Hepatocyte (in vitro differentiated cells): ENCODE results near the gene CNDP1. TPM values are rescaled to one million over a fixed set of nuclear protein-coding genes. Genes with fewer than 3 reads are reported as not detected.

Experiments used
- DNase-seq: peaks from one replicate; pipeline ENCODE4 v3.0.0-alpha.2; 2016; ENCODE audit warnings: low spot score
- H2AFZ ChIP-seq: fragments of 200-600 bp; sonication (generic); 2 replicates; pipeline ENCODE4 v1.6.0; 2016; ENCODE audit warnings: antibody characterized with exemption, mild to moderate bottlenecking
- H3K27ac ChIP-seq: fragments of 200-600 bp; sonication (generic); 2 replicates; pipeline ENCODE4 v1.5.1; 2016; ENCODE audit warnings: mild to moderate bottlenecking
- H3K27me3 ChIP-seq: fragments of 200-600 bp; sonication (generic); 2 replicates; pipeline ENCODE4 v1.6.1; 2016
- H3K36me3 ChIP-seq: fragments of 200-600 bp; sonication (generic); replicated peaks from 2 replicates; pipeline ENCODE4 v1.5.1; 2016; ENCODE audit warnings: low read depth; ENCODE audit not compliant: insufficient read depth
- H3K4me1 ChIP-seq: fragments of 200-600 bp; sonication (generic); 2 replicates; pipeline ENCODE4 v1.5.1; 2016; ENCODE audit warnings: mild to moderate bottlenecking, moderate library complexity; ENCODE audit not compliant: insufficient read depth
- H3K4me2 ChIP-seq: fragments of 200-600 bp; sonication (generic); 2 replicates; pipeline ENCODE4 v1.6.0; 2016
- H3K4me3 ChIP-seq: fragments of 200-600 bp; sonication (generic); 2 replicates; pipeline ENCODE4 v1.5.1; 2016; ENCODE audit warnings: mild to moderate bottlenecking
- H3K79me2 ChIP-seq: fragments of 200-600 bp; sonication (generic); 2 replicates; pipeline ENCODE4 v1.6.0; 2017; ENCODE audit warnings: mild to moderate bottlenecking
- H3K9me2 ChIP-seq: fragments of 200-600 bp; sonication (generic); replicated peaks from 2 replicates; pipeline ENCODE4 v1.6.0; 2017; ENCODE audit warnings: mild to moderate bottlenecking; ENCODE audit not compliant: insufficient read depth
- H3K9me3 ChIP-seq: fragments of 200-600 bp; sonication (generic); 2 replicates; pipeline ENCODE4 v1.5.1; 2016; ENCODE audit warnings: low read depth, mild to moderate bottlenecking
- H4K20me1 ChIP-seq: fragments of 200-600 bp; sonication (generic); 2 replicates; pipeline ENCODE4 v1.6.0; 2016; ENCODE audit warnings: mild to moderate bottlenecking; ENCODE audit not compliant: insufficient read depth, poor library complexity, severe bottlenecking
- CTCF ChIP-seq: fragments of 200-600 bp; sonication (generic); IDR thresholded peaks from 2 replicates; pipeline ENCODE4 v1.5.1; 2016; ENCODE audit warnings: antibody characterized with exemption, mild to moderate bottlenecking; ENCODE audit not compliant: poor library complexity
- EZH2 ChIP-seq: fragments of 200-600 bp; sonication (generic); IDR thresholded peaks from 2 replicates; pipeline ENCODE4 v1.6.1; 2016; ENCODE audit warnings: antibody characterized with exemption, mild to moderate bottlenecking, borderline replicate concordance
- EZH2phosphoT487 ChIP-seq: fragments of 200-600 bp; sonication (generic); IDR thresholded peaks from one replicate; pipeline ENCODE4 v1.6.1; 2018; ENCODE audit warnings: antibody characterized with exemption, mild to moderate bottlenecking, low read depth, moderate library complexity; ENCODE audit not compliant: unreplicated experiment, severe bottlenecking
- WGBS: methylation state at CpG from one replicate; pipeline ENCODE4 v1.1.6; 2016; ENCODE audit warnings: low lambda C conversion rate; ENCODE audit errors: missing lambda C conversion rate; 5-methylcytosine and 5-hydroxymethylcytosine counted together
- polyA plus RNA-seq: library from polyadenylated mRNA; unstranded; fragments of >200 nt; fragmentation: Nextera tagmentation; extraction: Ambion mirVana; gene quantifications from 2 replicates; pipeline ENCODE4 v1.2.1, GENCODE V29; 2016
- total RNA-seq: library from RNA; depleted of rRNA; stranded (reverse); fragments of >200 nt; gene quantifications from 2 replicates; pipeline ENCODE4 v1.2.3, GENCODE V29; 2014

Gene CNDP1
- total and polyA plus RNA-seq, 2 experiments from 2014 or later: 0.74 TPM; not detected in 1

- 74% methylated on average over 1 of the region's 1 CpG for WGBS
- Histone ChIP-seq H3K9me3 (no peaks in the 10 kb centered on the region), H3K4me1 (peaks cover 2% of the 10 kb centered on the region), H3K4me3 (no peak overlapping the region), H4K20me1 (no peaks in the 10 kb centered on the region), H3K79me2 (peaks cover 59% of the 10 kb centered on the region), H3K9me2 (no peaks in the 10 kb centered on the region), H2AFZ (no peak overlapping the region), H3K36me3 (no peaks in the 10 kb centered on the region), H3K4me2 (no peak overlapping the region), H3K27ac (no peak overlapping the region), H3K27me3 (no peaks in the 10 kb centered on the region)
- TF ChIP-seq EZH2phosphoT487 (no peak), EZH2 (no peak), CTCF (no peak)
- DNase-seq: no peak
These were observed 79.1 kb downstream of the CNDP1 start for GRCh38 chr18:74613381-74613780.

GRCh38 chr18:74616494-74616893, 82.2 kb downstream of the CNDP1 start:
- Histone ChIP-seq H3K4me2 (no peak overlapping the region), H3K4me3 (no peak overlapping the region), H3K27ac (no peak overlapping the region), H3K9me2 (no peaks in the 10 kb centered on the region), H3K79me2 (peaks cover 55% of the 10 kb centered on the region), H2AFZ (no peak overlapping the region), H3K4me1 (no peaks in the 10 kb centered on the region), H3K9me3 (no peaks in the 10 kb centered on the region), H3K27me3 (no peaks in the 10 kb centered on the region), H4K20me1 (no peaks in the 10 kb centered on the region), H3K36me3 (no peaks in the 10 kb centered on the region)
- TF ChIP-seq EZH2phosphoT487 (no peak), EZH2 (no peak), CTCF (no peak)
- 75% methylated on average over 7 of the region's 7 CpGs for WGBS
- no peak for DNase-seq

GRCh38 chr18:74617486-74617885, 83.2 kb downstream of the CNDP1 start:
- H3K27ac ChIP-seq: no peak overlapping the region
- H3K4me3 ChIP-seq: no peak overlapping the region
- H3K4me1 ChIP-seq: no peaks in the 10 kb centered on the region
- no peak overlapping the region for H3K4me2 ChIP-seq
- H3K27me3 ChIP-seq: no peaks in the 10 kb centered on the region
- H2AFZ ChIP-seq: no peak overlapping the region
- TF ChIP-seq CTCF (no peak), EZH2phosphoT487 (no peak), EZH2 (no peak)
- no peak for DNase-seq
- peaks cover 53% of the 10 kb centered on the region for H3K79me2 ChIP-seq
- no peaks in the 10 kb centered on the region for H3K9me2 ChIP-seq
- no peaks in the 10 kb centered on the region for H4K20me1 ChIP-seq
- no peaks in the 10 kb centered on the region for H3K36me3 ChIP-seq
- WGBS: 75% methylated on average over 2 of the region's 2 CpGs
- no peaks in the 10 kb centered on the region for H3K9me3 ChIP-seq

- no peak for DNase-seq
- Histone ChIP-seq H3K4me3 (no peak overlapping the region), H3K4me2 (no peak overlapping the region), H3K4me1 (no peaks in the 10 kb centered on the region), H3K9me3 (no peaks in the 10 kb centered on the region), H3K9me2 (no peaks in the 10 kb centered on the region), H3K79me2 (peaks cover 67% of the 10 kb centered on the region), H4K20me1 (no peaks in the 10 kb centered on the region), H3K27me3 (no peaks in the 10 kb centered on the region), H3K36me3 (no peaks in the 10 kb centered on the region), H2AFZ (no peak overlapping the region), H3K27ac (no peak overlapping the region)
- TF ChIP-seq EZH2 (no peak), EZH2phosphoT487 (no peak), CTCF (no peak)
- WGBS: 85% methylated on average over 9 of the region's 9 CpGs
These were observed 87.8 kb downstream of the CNDP1 start for GRCh38 chr18:74622072-74622471.
